Stimulated activated CD4-positive, alpha-beta T cell treated with anti-CD3 and anti-CD28 coated beads, Interleukin-15, amount 100 ng/mL, for 48 hours (primary cell): ENCODE data around the gene SULT1A1.
"Not testable (repeated sequence)": the region's sequence is repeated elsewhere in the genome, so short reads cannot be mapped to it uniquely, and the experiment has no call there.

Experiments
- DNase-seq, 2 donors: peaks; one replicate each; pipeline ENCODE4 v3.0.0-alpha.2; 2020; ENCODE audit warnings: low read depth in 2 of 2

Gene SULT1A1

DNA sequence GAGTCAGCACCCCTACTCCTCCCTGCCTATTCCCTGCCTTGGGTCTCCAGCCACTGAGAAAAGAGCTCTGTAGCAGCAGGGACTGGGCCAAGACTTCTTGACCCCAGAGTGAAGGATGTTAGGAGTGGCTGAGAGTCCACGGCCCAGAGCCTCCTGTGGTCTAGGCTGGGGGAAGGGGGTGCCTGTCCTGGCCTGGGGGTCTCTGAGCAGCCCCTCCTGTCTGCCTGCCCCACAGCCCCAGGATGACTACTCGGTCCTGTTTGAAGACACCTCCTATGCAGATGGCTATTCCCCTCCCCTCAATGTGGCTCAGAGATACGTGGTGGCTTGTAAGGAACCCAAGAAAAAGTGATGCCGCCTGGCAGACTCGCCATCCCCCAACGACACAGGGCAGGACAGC, 18.5 kb downstream of the SULT1A1 start:
- DNase-seq, result no peak

DNA sequence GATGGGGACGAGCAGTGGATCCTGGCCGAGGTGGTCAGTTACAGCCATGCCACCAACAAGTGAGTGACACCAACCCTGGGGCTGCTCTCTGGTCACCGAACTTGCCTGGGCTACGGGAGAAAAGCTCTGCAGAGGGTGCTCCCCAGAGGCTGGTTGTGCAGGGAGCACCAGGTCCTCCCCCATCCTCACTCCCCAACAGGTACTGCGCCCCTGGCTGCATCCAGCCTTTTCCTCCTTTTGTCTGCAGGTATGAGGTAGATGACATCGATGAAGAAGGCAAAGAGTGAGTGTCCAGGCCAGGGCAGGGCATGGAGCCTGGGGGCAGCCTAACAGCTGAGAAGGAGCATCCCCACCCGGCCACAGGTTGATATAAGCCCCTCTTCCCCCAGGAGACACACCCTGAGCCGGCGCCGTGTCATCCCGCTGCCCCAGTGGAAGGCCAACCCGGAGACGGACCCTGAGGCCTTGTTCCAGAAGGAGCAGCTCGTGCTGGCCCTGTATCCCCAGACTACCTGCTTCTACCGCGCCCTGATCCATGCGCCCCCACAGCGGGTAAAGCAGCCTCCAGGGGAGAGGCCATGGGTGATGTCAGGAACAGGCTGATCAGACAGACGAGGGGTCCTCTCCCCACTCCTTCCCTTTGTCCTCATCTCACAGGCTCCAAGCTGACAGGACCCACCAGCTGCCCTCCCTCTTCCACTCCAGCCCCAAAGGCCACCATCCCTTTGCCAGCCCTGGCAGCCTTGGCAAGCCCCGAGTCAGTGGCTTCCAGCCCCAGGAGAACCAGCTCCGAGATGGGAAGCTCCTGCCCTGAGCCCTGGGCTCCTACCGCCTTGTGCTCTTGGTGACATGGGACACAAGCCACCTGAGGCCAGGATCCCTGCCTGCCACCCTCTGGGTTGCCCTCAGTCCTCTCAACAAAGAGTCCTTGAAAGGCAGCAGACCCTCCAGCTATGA, 19.2 kb downstream of the SULT1A1 start:
- DNase-seq, result no peak

DNA sequence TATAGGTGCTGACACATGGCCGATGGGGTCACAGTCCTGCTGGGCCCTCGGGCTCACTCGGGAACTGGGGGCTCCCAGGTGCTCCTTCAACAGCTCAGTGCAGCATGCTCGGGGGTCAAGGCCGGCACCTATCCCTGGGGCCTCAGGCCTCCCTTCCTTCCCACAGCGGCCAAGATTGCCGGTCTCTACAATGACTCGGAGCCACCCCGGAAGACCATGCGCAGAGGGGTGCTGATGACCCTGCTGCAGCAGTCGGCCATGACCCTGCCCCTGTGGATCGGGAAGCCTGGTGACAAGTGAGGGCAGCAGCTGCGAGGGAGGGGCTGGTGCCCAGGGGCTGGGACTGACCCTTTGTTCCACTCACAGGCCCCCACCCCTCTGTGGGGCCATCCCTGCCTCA, 19.9 kb downstream of the SULT1A1 start:
- no peak for DNase-seq

DNA sequence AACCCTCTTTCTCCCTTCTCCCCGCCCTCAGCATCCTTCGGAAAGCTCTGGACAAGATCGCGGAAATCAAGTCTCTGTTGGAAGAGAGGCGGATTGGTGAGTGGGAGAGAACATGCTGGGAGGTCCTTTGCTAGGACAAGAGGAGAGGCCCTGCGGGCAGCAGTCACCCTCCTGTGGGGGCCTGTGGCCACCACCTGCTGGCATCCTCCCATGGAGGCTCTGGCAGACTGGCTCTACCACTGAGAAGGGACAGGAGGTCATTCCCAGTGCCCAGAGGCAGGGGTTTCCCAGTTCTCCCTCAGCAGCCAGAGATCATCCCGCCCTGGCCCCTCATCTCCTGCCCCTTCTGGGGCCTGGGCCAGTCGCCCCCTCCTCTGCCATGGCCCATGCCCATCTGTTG, 20.8 kb downstream of the SULT1A1 start:
- DNase-seq, result no peak

DNA sequence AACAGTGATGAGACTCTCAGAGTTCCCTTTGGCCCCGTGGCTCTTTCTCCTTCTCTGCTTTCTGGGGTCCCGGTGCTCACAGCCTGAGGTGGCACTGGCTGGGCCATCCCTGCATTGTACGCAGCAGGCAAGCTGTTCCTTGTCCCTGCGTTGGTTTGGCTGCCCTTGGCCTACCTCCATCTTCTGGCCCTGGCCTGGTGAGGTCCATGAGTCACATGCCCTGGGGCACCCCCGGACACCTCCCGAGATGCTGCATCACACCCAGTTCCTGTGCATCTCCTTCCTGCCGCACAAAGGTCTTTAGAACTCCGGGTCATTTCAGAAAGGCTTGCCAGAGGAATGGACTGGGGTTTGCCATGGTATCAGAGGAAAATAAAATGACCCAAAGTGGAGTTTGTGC, 22.5 kb downstream of the SULT1A1 start:
- DNase-seq, result no peak

DNA sequence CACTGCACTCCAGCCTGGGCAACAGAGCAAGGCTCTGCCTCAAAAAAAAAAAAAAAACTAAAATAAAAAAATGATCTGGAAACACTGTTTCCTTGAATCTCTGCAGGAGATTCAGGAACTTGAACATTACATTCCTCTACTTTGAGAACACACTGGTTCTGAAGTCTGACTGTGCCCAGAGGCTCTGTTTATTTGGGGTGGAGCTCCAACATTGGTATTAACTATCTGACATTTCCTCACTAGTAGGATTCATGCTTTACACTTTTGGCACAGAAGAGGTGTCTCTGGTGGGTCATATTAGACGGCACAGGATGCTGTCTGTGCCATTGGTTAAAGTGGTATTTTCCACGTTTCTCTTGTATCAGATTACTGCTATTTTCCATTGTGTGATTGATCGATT, 23.4 kb downstream of the SULT1A1 start:
- no peak for DNase-seq

DNA sequence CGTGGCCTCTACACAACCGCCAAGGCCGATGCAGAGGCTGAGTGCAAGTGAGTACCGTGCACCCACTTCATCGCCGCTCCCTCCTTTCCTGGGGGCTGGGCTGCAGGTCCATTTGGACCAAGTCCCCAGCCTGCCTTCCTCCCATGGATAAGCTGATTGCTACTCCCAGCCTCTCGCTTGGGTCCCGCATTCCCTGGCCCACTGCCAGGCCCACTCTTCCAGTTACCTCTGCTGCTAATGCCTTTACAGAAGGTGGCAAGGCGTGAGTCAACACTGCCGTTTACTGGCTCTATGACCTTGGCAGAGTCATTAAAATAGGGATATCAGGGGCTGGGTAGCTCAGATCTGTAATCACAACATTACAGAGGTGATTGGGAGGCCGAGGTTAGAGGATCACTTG, 24.2 kb downstream of the SULT1A1 start:
- no peak for DNase-seq

DNA sequence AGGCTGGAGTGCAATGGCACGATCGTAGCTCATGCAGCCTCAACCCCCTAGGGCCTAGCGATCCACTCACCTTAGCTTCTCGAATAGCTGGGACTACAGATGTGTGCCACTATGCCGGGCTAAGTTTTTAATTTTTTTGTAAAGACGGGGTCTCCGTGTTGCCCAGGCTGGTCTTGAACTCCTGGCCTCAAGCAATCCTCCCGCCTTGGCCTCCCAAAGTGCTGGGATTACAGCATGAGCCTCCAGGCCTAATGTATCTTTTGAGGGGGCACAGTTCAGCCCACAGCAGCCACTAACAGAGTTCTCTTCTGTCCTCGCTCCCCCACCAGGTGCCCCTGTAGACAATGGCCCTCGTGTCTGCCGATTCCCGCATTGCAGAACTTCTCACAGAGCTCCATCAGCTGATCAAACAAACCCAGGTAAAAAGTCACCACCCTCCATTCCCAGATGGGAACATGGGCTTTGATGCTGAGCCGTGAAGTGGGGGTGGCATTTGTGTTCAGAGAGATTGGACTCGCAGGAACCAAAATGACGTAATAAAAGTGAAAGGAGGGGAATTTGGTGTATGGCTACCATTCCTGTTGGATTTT, 29.0 kb downstream of the SULT1A1 start:
- DNase-seq, result no peak

DNA sequence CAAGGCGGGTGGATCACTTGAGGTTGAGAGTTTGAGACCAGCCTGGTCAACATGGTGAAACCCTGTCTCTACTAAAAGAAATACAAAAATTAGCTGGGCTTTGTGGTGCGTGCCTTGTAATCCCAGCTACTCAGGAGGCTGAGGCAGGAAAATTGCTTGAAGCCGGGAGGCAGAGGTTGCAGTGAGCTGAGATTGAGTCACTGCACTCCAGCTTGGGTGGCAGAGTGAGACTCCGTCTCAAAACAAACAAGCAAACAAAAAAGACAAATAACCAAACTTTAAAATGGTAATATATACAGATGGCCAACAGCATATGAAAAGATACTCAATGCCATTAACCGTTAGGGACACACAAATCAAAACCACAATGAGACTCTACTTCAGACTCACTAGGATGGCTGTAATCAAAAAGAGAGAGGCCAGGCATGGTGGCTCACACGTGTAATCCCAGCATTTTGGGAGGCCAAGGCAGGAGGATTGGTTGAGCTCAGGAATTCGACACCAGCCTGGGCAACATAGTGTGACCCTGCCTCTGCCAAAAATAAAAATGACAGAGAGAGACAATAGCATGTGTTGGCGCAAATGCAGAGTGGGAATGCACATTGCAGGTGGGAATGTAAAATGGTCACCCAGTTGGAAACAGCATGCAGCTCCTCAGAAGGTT, 34.3 kb downstream of the SULT1A1 start:
- no peak for DNase-seq

DNA sequence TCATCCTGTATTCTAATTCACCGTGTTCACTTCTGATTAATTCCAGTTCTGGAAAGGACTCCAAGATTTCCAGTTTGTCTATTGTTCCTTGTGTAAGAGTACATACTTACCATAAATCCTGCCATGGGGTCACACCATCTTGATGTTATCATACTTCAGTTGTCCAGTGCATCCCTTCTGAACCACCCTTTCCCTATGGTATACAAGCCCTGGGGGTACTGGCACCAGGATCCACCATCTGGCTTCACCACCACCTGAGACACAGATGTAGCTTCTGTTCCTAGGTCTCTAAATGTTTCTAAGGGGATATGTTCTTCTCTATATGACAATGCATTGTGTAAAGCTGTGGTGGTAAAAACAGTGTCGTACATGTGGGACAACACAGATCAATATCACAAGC, 34.9 kb downstream of the SULT1A1 start:
- no peak for DNase-seq

DNA sequence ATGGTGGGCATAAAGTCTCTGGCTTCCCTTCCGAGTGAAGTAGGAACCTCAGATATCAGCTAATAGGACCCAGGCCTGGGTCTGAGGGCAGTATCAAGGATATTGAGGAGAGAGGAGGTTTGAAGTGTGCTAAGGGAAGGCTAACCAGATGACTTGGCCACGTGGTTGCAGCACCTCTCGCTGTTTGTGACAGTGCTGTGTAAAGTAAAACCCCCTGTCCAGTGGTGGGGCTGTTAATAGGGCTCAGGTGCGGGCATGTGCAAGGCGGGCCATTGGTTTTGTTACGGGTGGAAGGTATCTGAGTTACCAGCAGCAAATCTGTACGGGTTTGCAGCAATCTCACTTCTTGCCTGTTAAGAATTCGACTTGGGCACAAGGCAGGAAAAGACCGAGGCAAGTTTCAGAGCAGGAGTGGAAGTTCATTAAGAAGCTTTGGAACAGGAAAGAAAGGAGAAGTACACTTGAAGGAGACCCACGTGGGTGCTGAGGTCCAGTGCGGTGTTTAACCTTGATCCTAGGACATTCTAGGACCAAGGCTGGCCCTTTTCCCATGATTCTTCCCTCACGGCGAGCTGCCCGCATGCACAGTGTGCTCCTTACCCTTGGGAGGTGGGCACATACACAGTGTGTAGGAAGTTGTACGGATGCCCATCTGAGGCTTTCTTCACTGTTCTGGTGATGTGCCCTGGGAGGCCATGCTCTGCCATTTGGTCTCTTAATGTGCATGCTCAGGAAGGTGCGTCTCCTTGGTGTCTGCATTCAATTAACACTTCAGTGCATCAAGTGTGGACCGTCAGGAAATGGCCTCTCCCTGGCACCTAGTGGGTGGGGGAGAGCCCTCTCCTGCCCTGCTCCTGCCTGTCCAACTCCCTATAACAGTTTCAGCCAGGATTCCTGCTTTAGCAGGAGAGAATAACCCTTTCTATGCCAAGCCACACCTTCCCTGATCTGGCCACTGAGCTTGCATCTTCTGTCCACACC, 35.8 kb downstream of the SULT1A1 start:
- no peak for DNase-seq

DNA sequence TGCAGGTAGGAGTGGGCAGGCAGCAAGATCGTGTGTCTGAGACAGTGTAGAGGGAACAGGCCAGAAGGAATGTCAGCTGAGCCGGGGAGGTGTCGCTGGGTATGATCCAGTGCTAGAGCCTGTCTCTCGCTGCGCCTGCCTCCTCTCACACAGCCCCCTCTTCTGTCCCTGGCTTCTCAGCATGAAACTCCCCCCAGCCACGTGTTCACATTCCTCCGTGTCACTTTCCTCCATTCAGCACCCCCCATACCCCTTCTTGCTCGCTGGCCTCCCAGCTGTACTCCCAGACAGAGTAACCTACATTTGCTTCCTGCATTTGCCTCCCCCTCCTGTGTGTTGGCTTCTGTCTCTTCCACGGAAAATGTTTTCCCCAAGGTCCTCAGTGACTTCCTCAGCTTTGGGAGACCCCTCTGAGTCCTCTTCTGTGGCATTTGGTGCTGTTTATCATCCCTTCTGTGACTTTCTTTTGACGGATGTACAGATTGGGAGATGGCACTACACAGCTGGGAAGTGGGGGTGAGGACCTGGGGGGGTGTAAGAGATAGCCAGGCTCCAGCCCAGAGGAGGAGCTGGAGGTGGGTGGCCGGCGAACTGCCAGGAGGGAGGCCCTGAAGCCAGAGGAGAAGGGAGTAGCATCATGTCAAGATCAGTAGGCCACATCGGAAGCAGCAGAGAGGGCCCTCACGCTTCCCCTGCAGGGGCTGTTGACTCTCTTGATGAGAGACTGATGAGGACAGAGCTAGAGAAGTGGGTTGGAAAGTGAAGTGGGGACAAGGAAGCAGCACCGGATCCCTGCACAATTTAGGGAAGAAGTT, 36.9 kb downstream of the SULT1A1 start:
- no peak for DNase-seq

DNA sequence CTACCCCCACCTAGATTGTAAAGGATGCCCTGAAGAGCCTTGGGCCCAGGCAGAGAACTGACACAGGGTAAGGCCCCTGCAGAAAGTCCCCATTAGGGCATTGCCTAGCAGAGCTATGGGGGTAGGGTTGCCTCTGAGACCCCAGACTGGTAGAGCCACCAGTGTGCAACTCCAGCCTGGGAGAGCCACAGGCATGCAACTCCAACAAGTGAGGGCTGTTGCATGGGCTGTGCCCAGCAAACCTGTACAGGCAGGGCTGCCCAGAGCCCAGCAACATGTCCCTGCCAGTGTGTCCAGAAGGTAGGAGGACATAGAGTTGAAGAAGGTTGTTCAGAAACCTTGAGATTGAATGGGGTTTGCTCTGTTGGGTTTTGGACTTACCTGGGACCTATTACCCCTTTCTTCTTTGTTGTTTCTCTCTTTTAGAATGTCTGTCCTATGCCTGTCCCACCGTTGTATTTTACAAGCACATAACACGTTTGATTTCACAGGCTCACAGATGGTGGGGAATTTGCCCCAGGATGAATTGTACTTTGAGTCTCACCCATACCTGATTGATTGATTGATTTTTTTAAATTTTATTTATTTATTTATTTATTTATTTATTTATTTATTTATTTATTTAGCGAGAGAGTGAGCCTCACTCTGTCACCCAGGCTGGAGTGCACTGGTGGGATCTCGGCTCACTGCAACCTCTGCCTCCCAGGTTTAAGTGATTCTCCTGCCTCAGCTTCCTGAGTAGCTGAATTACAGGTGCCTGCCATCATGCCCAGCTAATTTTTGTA, 39.7 kb downstream of the SULT1A1 start:
- no peak for DNase-seq

DNA sequence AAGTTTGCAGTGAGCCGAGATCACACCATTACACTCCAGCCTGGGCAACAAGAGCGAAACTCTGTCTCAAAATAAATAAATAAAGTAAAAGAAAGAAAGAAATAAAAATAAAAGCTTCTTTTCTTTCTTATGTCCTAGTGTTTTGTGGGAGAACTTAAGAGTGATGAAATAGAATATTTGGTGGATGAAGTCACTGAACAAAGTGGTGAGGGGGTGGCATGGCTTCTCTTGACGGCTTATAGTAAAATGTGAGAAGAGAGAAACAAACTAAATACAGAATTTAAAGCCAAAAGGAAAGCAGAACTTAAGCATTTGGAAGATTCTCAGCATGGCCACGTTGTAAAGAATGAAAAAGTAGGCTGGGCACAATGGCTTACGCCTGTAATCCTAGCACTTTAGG, 40.8 kb downstream of the SULT1A1 start:
- DNase-seq, result no peak

DNA sequence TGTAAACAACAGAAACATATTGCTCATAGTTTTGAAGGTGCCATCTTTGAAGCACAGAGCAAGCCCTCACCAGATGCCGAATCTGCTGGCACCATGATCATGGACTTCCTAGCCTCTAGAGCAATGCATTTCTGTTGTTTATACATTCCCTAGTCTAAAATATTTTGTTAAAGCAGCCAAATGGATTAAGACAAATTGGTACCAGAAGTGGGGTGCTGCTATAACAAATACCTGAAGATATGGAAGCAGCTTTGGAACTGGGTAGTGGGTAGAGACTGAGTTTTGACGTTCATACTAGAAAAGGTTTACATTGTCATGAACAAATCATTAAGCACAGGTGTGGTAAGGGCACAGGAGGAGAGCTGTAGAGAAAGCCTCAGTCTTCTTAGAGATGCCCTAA, 42.6 kb downstream of the SULT1A1 start:
- no peak for DNase-seq

DNA sequence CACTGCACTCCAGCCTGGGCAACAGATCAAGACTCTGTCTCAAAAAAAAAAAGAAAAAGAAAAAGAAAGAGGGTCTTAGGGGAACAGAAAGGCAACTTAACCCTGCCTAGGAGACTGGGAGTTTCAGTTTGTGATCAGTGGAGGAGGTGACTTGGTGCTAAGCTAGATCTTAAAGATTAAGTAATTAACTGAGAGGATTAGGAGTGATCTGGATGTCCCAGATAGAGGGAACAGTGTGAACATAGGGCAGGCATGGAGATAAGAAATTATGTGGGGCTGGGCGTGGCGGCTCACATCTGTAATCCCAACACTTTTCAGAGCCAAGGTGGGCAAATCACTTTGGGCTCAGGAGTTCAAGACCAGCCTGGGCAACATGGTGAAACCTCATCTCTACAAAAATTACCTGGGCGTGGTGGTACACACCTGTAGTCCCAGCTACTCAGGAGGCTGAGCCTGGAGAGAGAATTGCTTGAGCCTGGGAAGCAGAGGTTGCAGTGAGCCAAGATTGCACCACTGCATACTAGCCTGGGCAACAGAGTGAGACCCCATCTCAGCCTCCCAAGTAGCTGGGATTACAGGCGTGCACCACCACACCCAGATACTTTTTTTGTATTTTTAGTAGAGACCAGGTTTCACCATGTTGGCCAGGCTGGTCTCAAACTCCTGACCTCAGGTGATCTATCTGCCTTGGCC, 43.5 kb downstream of the SULT1A1 start:
- DNase-seq, result not testable (repeated sequence)

DNA sequence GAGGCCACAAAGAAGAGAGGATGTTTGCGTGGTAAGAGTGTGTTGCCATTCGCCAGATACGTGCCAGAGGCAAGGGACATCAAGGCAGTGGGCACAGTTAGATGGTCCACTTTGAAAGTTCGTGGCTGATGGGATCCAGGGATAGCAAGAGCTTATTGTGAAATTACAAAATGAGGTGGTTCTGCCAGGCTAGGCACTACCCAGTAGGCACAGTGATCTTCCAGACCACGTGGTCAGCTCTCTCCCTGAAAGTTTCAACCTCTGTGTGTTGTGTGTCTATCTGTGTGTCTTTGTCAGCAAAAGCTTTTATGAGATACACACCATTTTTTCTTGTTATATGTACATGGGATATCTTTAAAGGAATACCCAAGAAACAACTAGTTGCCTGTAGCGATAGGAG, 46.6 kb downstream of the SULT1A1 start:
- DNase-seq, result no peak

DNA sequence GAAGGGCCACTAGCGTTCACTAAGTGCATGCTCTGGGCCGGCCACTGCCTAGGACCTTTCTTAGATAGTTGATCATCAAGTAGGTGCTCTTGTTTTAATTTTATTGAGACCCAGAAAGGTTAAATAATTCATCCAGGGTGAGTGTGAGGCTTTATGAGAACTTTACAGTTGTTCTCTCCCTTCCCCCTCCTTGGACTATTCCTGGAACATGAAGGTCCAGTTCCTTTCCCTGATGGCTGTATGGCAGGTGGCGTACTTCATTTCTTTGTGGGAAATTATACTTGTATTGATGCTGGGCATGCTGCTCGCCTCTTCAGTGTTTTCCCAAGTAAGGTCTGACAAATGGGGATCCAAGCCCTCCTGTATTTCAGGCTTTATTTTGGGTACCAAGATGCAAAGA, 47.6 kb downstream of the SULT1A1 start:
- DNase-seq, result no peak

DNA sequence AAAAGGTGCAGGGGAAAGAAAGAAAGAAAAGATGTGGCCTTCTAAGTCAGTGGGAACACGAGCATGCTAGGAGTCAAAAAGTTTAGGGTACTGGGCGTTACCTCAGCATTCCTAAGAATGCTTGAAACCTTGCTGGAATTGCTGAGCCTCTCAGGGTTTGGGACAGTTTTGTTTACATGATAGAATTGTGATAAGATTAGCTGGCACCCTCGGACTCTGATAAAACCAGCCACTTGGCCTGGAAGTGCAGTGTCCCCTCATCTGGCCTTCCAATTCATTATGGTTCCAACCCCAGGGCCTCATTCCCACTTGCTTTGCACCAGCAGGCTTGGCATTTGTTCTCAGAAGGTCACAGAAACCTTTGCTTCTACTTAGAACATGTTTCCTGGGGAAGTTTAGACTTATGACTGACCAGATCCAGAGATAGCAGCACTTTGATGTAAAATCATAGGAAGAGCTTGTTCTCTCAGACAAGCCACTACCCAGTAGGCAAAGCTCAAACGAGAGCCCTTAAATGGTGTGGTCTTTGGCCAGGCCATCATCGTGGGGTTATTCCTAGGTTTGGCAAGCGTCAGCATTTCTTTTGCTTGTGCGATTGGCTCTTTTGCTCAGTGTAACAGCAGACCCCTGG, 48.2 kb downstream of the SULT1A1 start:
- DNase-seq, result no peak
